LNCAP (cell line): Measurements from ENCODE around the gene ADO.

Source experiments
- TF ChIP-seq, protein P1 (sequence below): fragments of 450-650 bp; IDR thresholded peaks from 2 replicates; pipeline ENCODE4 v1.5.1; 2017; ENCODE audit warnings: mild to moderate bottlenecking

Gene ADO

GRCh38 chr10:62851442-62851841 lies 46.9 kb downstream of the ADO start:
- TF ChIP-seq, protein P1, sequence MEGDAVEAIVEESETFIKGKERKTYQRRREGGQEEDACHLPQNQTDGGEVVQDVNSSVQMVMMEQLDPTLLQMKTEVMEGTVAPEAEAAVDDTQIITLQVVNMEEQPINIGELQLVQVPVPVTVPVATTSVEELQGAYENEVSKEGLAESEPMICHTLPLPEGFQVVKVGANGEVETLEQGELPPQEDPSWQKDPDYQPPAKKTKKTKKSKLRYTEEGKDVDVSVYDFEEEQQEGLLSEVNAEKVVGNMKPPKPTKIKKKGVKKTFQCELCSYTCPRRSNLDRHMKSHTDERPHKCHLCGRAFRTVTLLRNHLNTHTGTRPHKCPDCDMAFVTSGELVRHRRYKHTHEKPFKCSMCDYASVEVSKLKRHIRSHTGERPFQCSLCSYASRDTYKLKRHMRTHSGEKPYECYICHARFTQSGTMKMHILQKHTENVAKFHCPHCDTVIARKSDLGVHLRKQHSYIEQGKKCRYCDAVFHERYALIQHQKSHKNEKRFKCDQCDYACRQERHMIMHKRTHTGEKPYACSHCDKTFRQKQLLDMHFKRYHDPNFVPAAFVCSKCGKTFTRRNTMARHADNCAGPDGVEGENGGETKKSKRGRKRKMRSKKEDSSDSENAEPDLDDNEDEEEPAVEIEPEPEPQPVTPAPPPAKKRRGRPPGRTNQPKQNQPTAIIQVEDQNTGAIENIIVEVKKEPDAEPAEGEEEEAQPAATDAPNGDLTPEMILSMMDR = 0 out of 2 replicates have a peak, but pooled peaks have one; percentile 24

DNA sequence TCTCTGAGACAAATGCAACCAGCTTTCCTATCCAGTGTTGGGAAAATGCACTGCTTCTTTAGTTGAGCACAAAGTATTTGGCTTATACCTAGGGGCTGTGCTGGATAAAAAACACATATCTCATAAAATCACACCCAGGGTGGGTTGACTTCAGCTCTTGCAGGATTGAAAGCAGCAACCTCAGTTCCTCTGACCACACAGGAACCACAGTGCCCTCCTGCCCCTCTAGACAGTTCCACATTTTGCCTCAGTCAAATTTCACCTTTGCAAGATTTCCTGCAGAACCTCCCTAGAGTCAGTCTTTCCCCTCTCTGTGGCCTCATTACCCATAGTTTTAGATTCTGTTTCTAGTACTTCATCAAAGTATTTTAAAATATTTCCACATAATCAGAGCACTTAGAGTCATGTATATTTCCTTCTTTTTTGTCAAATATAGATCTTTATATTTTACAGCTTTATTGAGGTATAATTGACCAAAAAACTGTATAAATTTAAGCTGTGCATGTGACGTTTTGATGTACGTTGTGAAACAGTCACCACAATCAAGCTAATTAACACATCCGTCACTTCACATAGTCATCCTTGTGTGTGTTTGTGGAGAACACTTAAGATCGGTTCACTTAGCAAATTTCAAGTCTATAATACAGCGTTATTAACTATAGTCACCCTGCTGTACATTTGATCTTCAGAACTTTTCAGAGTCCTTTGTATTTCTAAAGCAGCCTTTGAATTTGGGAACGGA lies 48.6 kb downstream of the ADO start:
- TF ChIP-seq, protein P1 = no peak

DNA sequence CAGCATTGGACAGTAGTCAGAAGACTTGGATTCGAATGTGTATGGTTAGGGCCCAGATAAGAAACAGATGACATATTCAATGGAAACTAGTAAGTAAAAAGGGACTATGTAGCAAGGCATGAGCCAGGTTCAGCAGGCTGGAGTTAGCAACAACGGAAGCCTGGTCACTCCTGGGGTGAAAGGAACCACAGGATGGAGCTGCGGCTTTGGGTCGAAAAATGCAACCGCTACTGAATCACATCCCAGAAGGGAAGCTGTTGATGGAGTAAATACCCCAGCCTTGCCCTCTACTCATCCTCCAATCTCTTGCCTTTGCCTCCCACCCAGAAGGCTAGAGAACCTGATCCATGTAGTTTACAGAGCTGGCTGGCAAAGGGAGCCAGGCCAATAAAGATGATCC lies 49.2 kb downstream of the ADO start:
- TF ChIP-seq, protein P1 = no peak

DNA sequence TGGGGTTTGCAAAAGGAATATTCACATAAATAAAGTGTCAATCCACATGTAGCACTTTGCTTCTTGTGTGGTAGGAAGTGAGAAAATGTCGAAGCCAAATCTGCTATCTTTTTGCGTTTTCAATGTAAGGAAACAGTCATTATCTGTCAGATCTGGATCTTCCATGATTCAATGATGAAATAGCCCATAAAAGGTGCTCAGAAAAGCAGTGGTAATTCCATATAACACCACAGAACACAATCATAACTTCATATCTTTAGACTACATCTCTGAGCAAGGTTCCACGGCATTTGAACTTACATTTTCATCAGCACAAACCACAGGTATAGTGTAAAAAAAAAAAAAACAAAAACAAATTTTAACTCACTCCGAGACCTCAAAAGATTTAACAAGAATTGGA lies 51.5 kb downstream of the ADO start:
- TF ChIP-seq, protein P1 = no peak
